Activated T-cell treated with anti-CD3 and anti-CD28 coated beads, Interleukin-2, amount 50 U/mL, for 72 hours (primary cell): ENCODE results near the gene SFRP5. TPM values are rescaled to one million over a fixed set of nuclear protein-coding genes. Genes with fewer than 3 reads are reported as not detected.

ENCODE experiments used
- ATAC-seq, 2 donors: fragments of 150-1000 bp; cut with Tn5 transposase; replicated peaks in 1 of 2; 2 replicates each; pipeline ENCODE4 v1.10.0; 2021; ENCODE audit warnings: moderate library complexity in 2 of 2, mild to moderate bottlenecking in 1 of 2
- DNase-seq, 2 donors: peaks; one replicate each; pipeline ENCODE4 v3.0.0; 2021 to 2022; ENCODE audit warnings: mixed read lengths in 1 of 2
- H3K27ac Mint-ChIP-seq: one replicate; pipeline ENCODE4 v1.8.0; 2022; ENCODE audit warnings: mild to moderate bottlenecking, moderate library complexity, mixed read lengths
- H3K27me3 Mint-ChIP-seq: one replicate; pipeline ENCODE4 v1.8.0; 2022; ENCODE audit warnings: low read depth, mixed read lengths
- H3K36me3 Mint-ChIP-seq, 2 donors: one replicate each; pipeline ENCODE4 v1.8.0; 2022; ENCODE audit warnings: mixed read lengths in 2 of 2, mild to moderate bottlenecking in 1 of 2; ENCODE audit not compliant: insufficient read depth in 2 of 2
- H3K4me1 Mint-ChIP-seq: one replicate; pipeline ENCODE4 v1.8.0; 2022; ENCODE audit warnings: low read depth, mixed read lengths
- H3K4me3 Mint-ChIP-seq, 2 donors: one replicate each; pipeline ENCODE4 v1.8.0; 2022; ENCODE audit warnings: mild to moderate bottlenecking in 2 of 2, mixed read lengths in 2 of 2, moderate library complexity in 2 of 2
- H3K9me3 Mint-ChIP-seq, 2 donors: one replicate each; pipeline ENCODE4 v1.8.0; 2022; ENCODE audit warnings: mixed read lengths in 2 of 2
- total RNA-seq, 2 donors: library from RNA; stranded (reverse); gene quantifications; one replicate each; pipeline ENCODE4 v1.2.3, GENCODE V29; 2022

The SFRP5 gene, protein sequence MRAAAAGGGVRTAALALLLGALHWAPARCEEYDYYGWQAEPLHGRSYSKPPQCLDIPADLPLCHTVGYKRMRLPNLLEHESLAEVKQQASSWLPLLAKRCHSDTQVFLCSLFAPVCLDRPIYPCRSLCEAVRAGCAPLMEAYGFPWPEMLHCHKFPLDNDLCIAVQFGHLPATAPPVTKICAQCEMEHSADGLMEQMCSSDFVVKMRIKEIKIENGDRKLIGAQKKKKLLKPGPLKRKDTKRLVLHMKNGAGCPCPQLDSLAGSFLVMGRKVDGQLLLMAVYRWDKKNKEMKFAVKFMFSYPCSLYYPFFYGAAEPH
- total RNA-seq, result not detected

DNA sequence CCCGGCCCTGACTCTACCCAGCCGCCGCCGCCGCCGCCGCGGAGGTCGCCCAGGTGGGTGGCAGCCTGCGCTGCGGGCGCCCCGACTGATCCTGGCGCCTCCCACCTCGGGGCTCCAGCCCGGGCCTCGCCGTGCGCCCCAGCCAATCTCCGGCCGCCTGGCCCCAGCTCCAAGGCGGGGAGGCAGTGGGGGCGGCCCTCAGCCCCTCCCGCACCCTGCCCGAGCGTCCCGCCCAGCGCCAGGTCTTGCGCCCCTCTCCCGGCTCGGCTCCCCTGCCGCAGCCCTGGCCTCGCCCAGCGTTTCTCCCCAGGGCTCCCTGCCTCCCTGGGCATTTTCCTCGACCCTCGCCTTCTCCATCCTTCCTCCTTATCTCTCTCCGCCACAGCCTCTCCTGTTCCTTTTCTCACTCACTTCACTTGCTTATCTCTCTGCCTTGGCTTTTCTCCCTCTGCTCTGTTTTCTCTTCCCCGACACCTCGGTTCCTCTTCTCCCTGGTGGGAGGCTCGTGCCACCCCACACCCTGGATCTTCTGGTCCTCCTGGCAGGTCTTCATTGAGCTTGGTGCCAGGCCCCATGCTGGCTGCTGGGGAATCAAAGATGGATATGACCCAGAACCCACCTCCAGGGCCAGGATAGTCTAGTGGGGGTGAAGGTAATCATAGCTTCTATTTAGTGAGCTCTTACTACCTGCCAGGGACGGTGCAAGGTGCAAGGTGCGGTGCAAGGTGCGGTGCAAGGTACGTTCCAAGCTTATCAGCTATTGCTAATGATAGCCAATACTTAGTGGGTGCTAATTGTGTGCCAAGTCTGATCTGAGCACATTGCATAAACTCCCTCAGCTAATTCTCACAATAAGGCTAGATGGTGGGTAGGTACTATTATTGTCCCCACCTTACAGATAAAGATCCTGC is at the start of gene SFRP5:
SFRP5 (minus strand) TSS at position 87 of the 911 bp plus-strand sequence. CDS start 166 bp downstream, outside the sequence.
- peak in 1 of 2 donors; percentile 26 for ATAC-seq
- no peak for DNase-seq
- Mint-ChIP-seq H3K36me3 (no peaks in the 10 kb centered on the region), H3K9me3 (no peaks in the 10 kb centered on the region), H3K4me1 (peaks cover 13% of the 10 kb centered on the region), H3K27me3 (peaks cover 35% of the 10 kb centered on the region), H3K4me3 (peak within 1 kb of the TSS; percentile 75 to 76), H3K27ac (no peak within 1 kb of the TSS)

DNA sequence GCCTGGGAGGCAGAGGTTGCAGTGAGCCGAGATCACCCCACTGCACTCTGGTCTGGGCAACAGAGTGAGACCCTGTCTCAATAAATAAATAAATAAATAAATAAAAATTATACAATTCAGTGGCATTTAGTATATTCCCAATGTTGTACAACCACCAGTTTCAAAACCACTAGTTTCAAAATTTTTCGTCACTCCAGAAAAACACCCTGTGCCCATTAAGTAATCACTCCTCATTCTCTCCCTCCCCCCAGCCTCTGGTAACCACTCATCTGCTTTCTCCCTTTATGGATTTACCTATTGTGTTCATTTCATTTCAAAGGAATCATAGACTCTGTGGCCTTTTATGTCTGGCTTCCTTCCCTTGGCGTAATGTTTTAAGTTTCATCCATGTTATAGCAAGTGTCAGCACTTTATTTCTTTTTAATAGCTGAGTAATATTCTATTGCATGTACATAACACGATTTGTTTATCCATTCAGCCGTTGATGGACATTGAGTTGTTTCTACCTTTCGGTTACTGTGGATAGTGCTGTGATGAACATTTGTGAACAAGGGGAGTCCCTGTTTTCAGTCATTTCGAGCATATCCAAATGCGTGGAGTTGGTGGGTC is 48.4 kb upstream of the SFRP5 start:
- Mint-ChIP-seq H3K36me3 (no peaks in the 10 kb centered on the region), H3K9me3 (no peaks in the 10 kb centered on the region), H3K27ac (no peak overlapping the region), H3K27me3 (no peaks in the 10 kb centered on the region), H3K4me1 (no peaks in the 10 kb centered on the region), H3K4me3 (no peak overlapping the region)
- ATAC-seq (no peak), DNase-seq (no peak)

DNA sequence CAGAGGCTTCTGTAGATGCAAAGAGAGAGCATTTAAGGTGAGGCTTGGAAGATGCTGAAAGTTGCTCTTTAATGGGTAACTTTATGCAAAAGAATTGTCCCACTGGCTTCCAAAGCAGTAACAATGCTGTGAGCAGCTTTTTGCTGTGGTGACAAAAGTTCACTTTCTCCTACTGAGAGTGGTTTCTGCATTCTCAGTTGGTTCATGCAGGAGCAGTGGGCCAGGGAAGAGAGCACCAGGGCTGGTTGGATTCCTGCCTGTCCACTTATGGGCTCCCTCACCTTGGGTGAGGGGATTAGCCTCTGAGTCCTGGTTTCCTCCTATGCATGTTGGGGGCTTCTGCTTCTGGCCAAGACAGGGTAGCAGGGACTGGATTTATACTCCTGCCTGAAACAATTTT is 46.8 kb upstream of the SFRP5 start:
- Mint-ChIP-seq H3K27ac (no peak overlapping the region), H3K4me1 (no peaks in the 10 kb centered on the region), H3K9me3 (no peaks in the 10 kb centered on the region), H3K36me3 (no peaks in the 10 kb centered on the region), H3K4me3 (no peak overlapping the region), H3K27me3 (no peaks in the 10 kb centered on the region)
- ATAC-seq (no peak), DNase-seq (no peak)

DNA sequence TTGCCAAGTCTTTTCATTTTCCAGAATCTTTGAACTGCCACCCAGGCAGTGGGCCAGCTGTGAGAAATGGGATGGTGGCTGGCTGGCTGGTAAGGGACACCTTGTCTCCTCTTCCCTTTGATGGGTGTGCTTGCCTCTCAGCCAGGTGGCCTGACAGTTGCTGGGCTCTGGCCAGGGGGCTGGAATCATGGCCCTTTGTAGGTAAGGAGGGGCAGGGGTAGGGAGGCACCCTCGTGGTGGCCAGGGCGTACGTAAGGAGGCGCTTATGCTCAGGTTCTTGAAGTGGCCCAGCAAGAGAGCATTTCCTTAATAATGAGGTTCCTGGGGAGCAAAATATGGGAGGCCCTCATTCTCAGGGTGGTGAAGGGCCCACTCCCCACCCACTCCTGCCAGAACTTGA is 44.8 kb upstream of the SFRP5 start:
- DNase-seq, result no peak
- ATAC-seq, result no peak
- H3K36me3 Mint-ChIP-seq, result no peaks in the 10 kb centered on the region
- H3K9me3 Mint-ChIP-seq, result no peaks in the 10 kb centered on the region
- H3K4me3 Mint-ChIP-seq, result no peak overlapping the region
- no peaks in the 10 kb centered on the region for H3K27me3 Mint-ChIP-seq
- peaks cover 4% of the 10 kb centered on the region for H3K4me1 Mint-ChIP-seq
- H3K27ac Mint-ChIP-seq, result no peak overlapping the region

DNA sequence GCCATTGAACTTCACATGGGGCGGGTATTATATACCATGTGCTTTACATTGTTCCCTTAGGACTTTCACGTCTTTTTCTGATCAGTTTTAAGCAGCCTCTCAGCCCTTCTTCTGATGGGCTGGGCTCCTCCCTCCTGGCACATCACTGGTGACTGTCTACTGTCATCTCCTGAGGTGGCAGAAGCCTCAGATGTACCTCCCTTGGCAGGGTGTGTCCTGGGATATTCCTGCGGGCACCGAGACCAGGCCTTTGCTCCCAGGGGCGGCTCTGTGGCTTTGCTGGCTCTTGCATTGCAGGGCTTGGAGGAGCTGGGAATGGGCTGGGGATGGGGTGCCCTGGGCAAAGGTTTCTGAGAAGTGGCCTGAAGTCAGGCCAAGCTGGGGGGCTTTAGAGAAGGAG is 43.2 kb upstream of the SFRP5 start:
- H3K9me3 Mint-ChIP-seq, result no peaks in the 10 kb centered on the region
- ATAC-seq, result no peak
- H3K4me1 Mint-ChIP-seq, result peaks cover 4% of the 10 kb centered on the region

DNA sequence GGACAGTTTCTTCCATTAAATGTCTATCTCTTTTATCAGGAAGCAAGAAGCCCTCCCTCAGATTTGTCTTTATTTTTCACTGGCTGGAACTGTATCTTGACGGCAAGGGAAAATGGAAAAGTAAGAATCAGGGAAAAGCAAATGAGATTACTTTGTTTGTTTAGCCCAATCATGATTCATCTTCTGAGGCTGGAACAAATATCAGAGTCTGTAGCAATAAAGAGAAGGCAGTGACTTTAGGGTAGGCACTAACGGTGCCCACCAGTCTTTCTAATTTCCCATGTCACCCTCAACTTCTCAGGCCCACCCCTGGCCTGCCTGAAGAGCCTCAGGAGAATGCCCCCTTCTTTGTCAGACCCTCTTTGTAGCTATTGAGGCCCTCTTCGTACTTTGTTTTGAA is 41.5 kb upstream of the SFRP5 start:
- H3K9me3 Mint-ChIP-seq, result no peaks in the 10 kb centered on the region
- no peak for ATAC-seq
- DNase-seq, result no peak
- H3K4me1 Mint-ChIP-seq, result peaks cover 4% of the 10 kb centered on the region
- H3K36me3 Mint-ChIP-seq, result no peaks in the 10 kb centered on the region
- no peak overlapping the region for H3K27ac Mint-ChIP-seq
- no peaks in the 10 kb centered on the region for H3K27me3 Mint-ChIP-seq
- H3K4me3 Mint-ChIP-seq, result no peak overlapping the region

More for the DNA sequence above, 43.2 kb upstream of the SFRP5 start:
- Mint-ChIP-seq H3K27me3 (no peaks in the 10 kb centered on the region), H3K36me3 (no peaks in the 10 kb centered on the region), H3K27ac (no peak overlapping the region), H3K4me3 (no peak overlapping the region)
- DNase-seq, result no peak

DNA sequence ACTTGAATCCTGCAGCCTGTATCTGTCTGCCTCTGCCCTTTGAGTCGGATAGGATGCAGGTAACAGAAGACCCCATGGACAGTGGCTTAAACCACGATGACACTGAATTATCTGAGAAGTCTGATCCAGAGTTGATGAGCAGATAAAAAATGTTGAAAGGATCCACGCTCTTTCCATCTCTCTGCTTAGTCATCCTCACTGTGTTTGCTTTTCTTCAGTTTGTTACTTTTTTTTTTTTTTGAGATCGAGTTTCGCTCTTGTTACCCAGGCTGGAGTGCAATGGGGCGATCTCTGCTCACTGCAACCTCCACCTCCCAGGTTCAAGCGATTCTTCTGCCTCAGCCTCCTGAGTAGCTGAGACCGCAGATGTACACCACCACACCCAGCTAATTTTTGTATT is 40.9 kb upstream of the SFRP5 start:
- ATAC-seq (no peak), DNase-seq (no peak)
- H3K4me1 Mint-ChIP-seq, result peaks cover 4% of the 10 kb centered on the region
- no peaks in the 10 kb centered on the region for H3K9me3 Mint-ChIP-seq
- H3K27me3 Mint-ChIP-seq, result no peaks in the 10 kb centered on the region
- no peak overlapping the region for H3K27ac Mint-ChIP-seq
- no peak overlapping the region for H3K4me3 Mint-ChIP-seq
- H3K36me3 Mint-ChIP-seq, result no peaks in the 10 kb centered on the region

DNA sequence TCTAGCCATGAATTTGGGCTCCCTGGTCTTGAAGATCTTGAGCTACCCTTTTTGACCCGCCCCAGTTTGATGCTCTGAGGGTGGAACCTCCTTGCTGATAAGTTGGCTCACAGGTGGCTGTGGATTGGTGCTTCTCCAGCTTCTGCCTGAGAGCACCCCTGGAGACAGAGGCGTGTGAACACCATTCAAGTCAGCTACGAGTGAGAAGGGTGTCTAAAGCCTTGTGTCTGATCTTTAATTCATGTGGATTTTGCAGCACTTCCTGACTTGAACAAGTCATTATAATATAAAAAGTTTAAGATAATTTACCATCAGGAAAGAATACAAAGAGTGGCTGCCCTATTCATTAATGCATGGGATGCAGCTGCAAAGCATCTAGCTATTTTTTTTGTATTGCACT is 40.2 kb upstream of the SFRP5 start:
- no peak overlapping the region for H3K27ac Mint-ChIP-seq
- no peaks in the 10 kb centered on the region for H3K36me3 Mint-ChIP-seq
- no peaks in the 10 kb centered on the region for H3K27me3 Mint-ChIP-seq
- no peaks in the 10 kb centered on the region for H3K9me3 Mint-ChIP-seq
- ATAC-seq (no peak), DNase-seq (no peak)
- no peak overlapping the region for H3K4me3 Mint-ChIP-seq
- H3K4me1 Mint-ChIP-seq, result peaks cover 4% of the 10 kb centered on the region

DNA sequence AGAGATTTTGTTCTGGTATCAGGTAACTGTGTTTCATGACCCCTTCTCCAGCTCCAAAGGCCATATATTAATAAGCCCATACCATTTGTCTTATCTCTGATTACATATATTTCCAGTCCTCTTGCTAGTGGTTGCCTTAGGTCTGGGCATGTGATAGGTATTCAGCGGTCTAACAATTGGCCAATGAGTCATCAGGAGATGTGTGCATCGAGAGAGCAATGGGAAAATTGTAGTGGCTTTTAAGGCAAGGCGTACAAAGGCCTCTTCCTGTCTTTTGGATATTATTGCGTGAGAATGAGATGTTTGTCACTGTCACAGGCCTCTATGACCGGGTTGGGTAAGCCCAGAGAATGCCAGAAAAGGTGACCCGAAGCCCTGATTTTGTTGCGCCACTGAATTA is 38.6 kb upstream of the SFRP5 start:
- no peak for ATAC-seq
- Mint-ChIP-seq H3K27ac (no peak overlapping the region), H3K36me3 (no peaks in the 10 kb centered on the region), H3K27me3 (no peaks in the 10 kb centered on the region), H3K4me3 (no peak overlapping the region), H3K4me1 (peaks cover 4% of the 10 kb centered on the region), H3K9me3 (no peaks in the 10 kb centered on the region)
- no peak for DNase-seq

DNA sequence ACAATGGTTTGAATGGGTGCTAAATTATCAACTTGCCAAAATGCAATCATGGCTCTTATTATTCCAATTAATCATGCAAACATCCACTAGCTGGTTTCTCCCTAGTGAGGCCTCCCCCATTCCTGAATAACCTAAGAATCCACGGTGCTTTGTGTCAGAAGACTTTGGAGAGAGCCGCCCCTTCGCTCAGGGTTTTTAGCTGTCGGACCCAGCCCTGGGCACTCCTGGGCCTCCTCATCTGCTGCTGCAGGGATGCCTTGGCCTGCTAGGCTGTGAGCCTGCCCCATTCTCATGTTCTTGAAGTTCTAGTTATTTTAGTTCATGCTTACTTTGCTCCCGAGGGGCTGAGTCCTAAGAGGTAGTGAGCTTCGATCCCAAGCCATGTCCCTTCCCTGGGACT is 34.1 kb upstream of the SFRP5 start:
- DNase-seq, result no peak
- Mint-ChIP-seq H3K36me3 (no peaks in the 10 kb centered on the region), H3K9me3 (no peaks in the 10 kb centered on the region), H3K27ac (no peak overlapping the region), H3K4me3 (no peak overlapping the region), H3K27me3 (no peaks in the 10 kb centered on the region), H3K4me1 (no peaks in the 10 kb centered on the region)
- ATAC-seq, result no peak

DNA sequence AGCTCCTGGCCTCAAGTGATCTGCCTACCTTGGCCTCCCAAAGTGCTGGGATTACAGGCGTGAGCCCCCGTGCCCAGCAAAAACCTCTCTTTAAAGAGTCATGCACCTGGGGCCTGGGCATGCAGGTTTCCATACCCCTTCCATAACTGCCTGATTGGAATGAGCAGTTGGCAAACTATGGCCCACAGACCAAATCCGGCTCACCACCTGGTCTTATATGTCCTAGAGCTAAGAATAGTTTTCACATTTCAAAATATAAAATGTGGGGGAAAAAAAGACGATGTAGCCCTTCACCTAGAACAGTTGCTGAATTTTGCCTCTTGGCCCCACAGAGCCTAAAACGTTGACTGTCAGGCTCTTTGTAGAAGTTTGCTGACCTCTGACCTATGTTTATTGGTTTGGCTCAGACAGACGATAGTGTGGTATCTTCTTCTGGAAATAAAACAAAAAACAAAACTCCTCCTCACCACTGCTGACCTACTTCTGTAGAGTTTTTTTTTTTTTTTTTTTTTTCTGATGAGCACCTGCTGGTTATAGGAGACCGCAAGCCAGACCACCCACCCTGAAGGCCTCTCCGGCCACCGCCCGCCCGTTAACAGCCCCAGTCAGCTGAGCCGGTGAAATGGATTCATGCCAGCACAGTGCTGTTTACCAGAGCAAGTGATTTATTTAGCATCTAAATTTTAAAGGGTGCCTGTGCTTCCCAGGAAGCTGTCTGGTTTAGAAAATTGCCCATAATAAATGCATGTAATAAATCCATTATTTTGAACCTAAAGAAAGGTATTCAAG is 33.5 kb upstream of the SFRP5 start:
- H3K27ac Mint-ChIP-seq, result no peak overlapping the region
- DNase-seq (no peak), ATAC-seq (no peak)
- no peaks in the 10 kb centered on the region for H3K27me3 Mint-ChIP-seq
- H3K4me3 Mint-ChIP-seq, result no peak overlapping the region
- no peaks in the 10 kb centered on the region for H3K9me3 Mint-ChIP-seq
- H3K4me1 Mint-ChIP-seq, result no peaks in the 10 kb centered on the region
- H3K36me3 Mint-ChIP-seq, result no peaks in the 10 kb centered on the region

DNA sequence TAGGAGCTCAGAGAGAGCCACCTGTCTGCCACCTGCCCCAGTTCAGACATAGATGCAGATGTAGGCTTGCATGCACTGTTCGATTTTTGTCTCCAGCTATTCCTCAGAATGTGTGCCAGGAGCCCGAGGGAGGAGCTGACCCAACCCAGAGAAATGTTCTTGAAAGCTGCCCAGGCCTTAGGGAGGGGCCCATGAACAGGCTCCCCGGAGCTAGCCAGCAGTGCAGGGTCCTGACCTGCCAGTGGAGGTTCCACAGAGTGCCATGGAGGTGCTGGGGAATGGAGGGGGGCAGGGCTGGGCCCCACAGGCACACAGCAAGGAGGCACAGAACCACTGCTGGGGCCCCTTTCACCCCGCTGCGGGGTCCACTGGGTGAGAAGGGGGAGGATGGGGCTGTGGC is 29.6 kb upstream of the SFRP5 start:
- Mint-ChIP-seq H3K27ac (no peak overlapping the region), H3K9me3 (peaks cover 7 to 9% of the 10 kb centered on the region in 2 donors), H3K4me1 (peaks cover 14% of the 10 kb centered on the region), H3K27me3 (no peaks in the 10 kb centered on the region), H3K4me3 (no peak overlapping the region), H3K36me3 (peaks cover 3 to 8% of the 10 kb centered on the region in 2 donors)
- ATAC-seq (no peak), DNase-seq (no peak)

DNA sequence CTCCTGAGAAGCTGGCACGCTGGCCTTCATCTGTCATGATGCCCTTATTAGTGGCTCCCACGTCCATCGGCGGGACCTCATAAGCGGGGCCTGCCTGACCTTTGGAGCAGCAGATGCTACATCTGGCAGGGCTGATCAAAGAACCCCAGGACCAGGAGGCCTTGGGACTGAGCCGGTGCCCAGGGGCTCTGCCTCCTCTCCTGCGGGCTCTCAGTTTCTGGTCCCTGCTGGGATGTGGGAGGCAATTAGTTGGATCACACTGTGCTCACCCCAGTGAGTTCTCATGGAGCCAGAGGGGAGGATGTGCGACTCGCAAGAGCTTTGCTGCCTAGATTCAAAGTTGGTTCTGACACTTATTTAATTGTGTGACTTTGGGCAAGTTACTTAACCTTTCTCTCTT is 28.7 kb upstream of the SFRP5 start:
- Mint-ChIP-seq H3K4me3 (no peak overlapping the region), H3K27ac (no peak overlapping the region), H3K27me3 (no peaks in the 10 kb centered on the region), H3K4me1 (peaks cover 20% of the 10 kb centered on the region), H3K9me3 (peaks cover 7 to 10% of the 10 kb centered on the region in 2 donors), H3K36me3 (peaks cover 3 to 8% of the 10 kb centered on the region in 2 donors)
- ATAC-seq, result no peak
- DNase-seq, result no peak
